B cell (primary cell): ENCODE data around the gene MRTO4. TPM values are rescaled to one million over a fixed set of nuclear protein-coding genes. Genes with fewer than 3 reads are reported as not detected.

Source experiments
- ATAC-seq: fragments of 200-7000 bp; cut with Tn5 transposase; one replicate; pipeline ENCODE4 v1.10.0; 2021; ENCODE audit warnings: low read depth, mild to moderate bottlenecking, moderate number of reproducible peaks, moderate library complexity
- CTCF ChIA-PET: fragments of 350-600 bp; sonication (Branson Sonifier 250); formaldehyde crosslinking; loops from one replicate; lab custom pipeline; 2021; ENCODE audit warnings: antibody characterized with exemption, inconsistent platforms; lab: Charles Lee
- POLR2A ChIA-PET: fragments of 350-600 bp; sonication (Branson Sonifier 250); formaldehyde crosslinking; loops from one replicate; lab custom pipeline; 2021; ENCODE audit warnings: antibody characterized with exemption; lab: Charles Lee
- DNase-seq: peaks from one replicate; pipeline ENCODE4 v3.0.0; 2013
- H2AFZ ChIP-seq: 2 replicates; pipeline ENCODE4 v1.6.1; 2012; ENCODE audit warnings: mild to moderate bottlenecking, low read depth, low read length; ENCODE audit not compliant: insufficient read depth, poor library complexity, severe bottlenecking
- H3K27ac ChIP-seq, 2 donors: 1 replicate in 1 of 2; 2 replicates in 1 of 2; pipeline ENCODE4 v1.5.1; 2012 to 2013; ENCODE audit warnings: low read length in 2 of 2, mild to moderate bottlenecking in 2 of 2, moderate library complexity in 1 of 2
- H3K27me3 ChIP-seq, 4 experiments: fragments of 200-600 bp in 1 of 4; sonication (generic) in 1 of 4; replicated peaks in 1 of 4; 1 replicate in 2 of 4; 2 replicates in 2 of 4; pipeline versions ENCODE4 v1.6.1 to v1.7.0; 2013 to 2016; ENCODE audit warnings: low read length in 3 of 4, mild to moderate bottlenecking in 2 of 4, mixed read lengths in 1 of 4, moderate library complexity in 1 of 4; ENCODE audit not compliant: insufficient read depth in 4 of 4, control insufficient read depth in 3 of 4; ENCODE audit errors: control extremely low read depth in 1 of 4
- H3K36me3 ChIP-seq, 2 experiments: replicated peaks in 1 of 2; 1 replicate in 1 of 2; 2 replicates in 1 of 2; pipeline versions ENCODE4 v1.6.1 to v1.7.1; 2013; ENCODE audit warnings: low read length in 1 of 2; ENCODE audit not compliant: insufficient read depth in 2 of 2, control insufficient read depth in 1 of 2; ENCODE audit errors: control extremely low read depth in 1 of 2, extremely low read depth in 1 of 2
- H3K4me1 ChIP-seq, 2 donors: fragments of 200-600 bp in 1 of 2; sonication (generic) in 1 of 2; 1 replicate in 1 of 2; 2 replicates in 1 of 2; pipeline versions ENCODE4 v1.5.1 to v1.6.1; 2013 to 2017; ENCODE audit warnings: low read length in 2 of 2; ENCODE audit not compliant: control insufficient read depth in 2 of 2, insufficient read depth in 2 of 2
- H3K4me2 ChIP-seq: replicated peaks from 2 replicates; pipeline ENCODE3; 2012; ENCODE audit warnings: mild to moderate bottlenecking, low read depth, low read length; ENCODE audit not compliant: poor library complexity, severe bottlenecking
- H3K4me3 ChIP-seq, 5 experiments: fragments of 200-600 bp in 1 of 5; sonication (generic) in 1 of 5; 1 replicate in 3 of 5; 2 replicates in 2 of 5; pipeline versions ENCODE4 v1.5.1 to v1.7.0; 2011 to 2016; ENCODE audit warnings: low read length in 4 of 5, mild to moderate bottlenecking in 4 of 5, low read depth in 2 of 5, control low read depth in 1 of 5, moderate library complexity in 1 of 5; ENCODE audit not compliant: insufficient read depth in 1 of 5; ENCODE audit errors: control extremely low read depth in 1 of 5, extremely low read depth in 1 of 5
- H3K79me2 ChIP-seq: fragments of 200-600 bp; sonication (generic); one replicate; pipeline ENCODE4 v1.6.0; 2016; ENCODE audit warnings: low read length; ENCODE audit not compliant: control insufficient read depth, insufficient read depth
- H3K9ac ChIP-seq: fragments of 200-600 bp; sonication (generic); 2 replicates; pipeline ENCODE4 v1.6.1; 2017; ENCODE audit warnings: mild to moderate bottlenecking, low read length, moderate library complexity
- H3K9me3 ChIP-seq, 3 donors: one replicate each; pipeline versions ENCODE4 v1.6.1 to v1.7.1; 2013; ENCODE audit warnings: low read length in 2 of 3; ENCODE audit not compliant: control insufficient read depth in 2 of 3, insufficient read depth in 1 of 3; ENCODE audit errors: control extremely low read depth in 1 of 3
- H4K20me1 ChIP-seq: 2 replicates; pipeline ENCODE4 v1.6.0; 2012; ENCODE audit warnings: mild to moderate bottlenecking, low read length; ENCODE audit not compliant: insufficient read depth, control insufficient read depth, poor library complexity, severe bottlenecking
- H3K27ac Mint-ChIP-seq: one replicate; pipeline ENCODE4 v1.8.0; 2021; ENCODE audit warnings: mixed read lengths
- H3K27me3 Mint-ChIP-seq: one replicate; pipeline ENCODE4 v1.8.0; 2021; ENCODE audit warnings: mixed read lengths
- H3K4me1 Mint-ChIP-seq: one replicate; pipeline ENCODE4 v1.8.0; 2021; ENCODE audit warnings: mixed read lengths
- H3K4me3 Mint-ChIP-seq: one replicate; pipeline ENCODE4 v1.8.0; 2021; ENCODE audit warnings: mixed read lengths
- H3K9me3 Mint-ChIP-seq: one replicate; pipeline ENCODE4 v1.8.0; 2022; ENCODE audit warnings: mixed read lengths; ENCODE audit not compliant: insufficient read depth
- CTCF ChIP-seq: fragments of 200-600 bp; IDR thresholded peaks from one replicate; pipeline ENCODE4 v1.8.0; 2022; ENCODE audit warnings: antibody characterized with exemption, mild to moderate bottlenecking
- EZH2 ChIP-seq: IDR thresholded peaks from 2 replicates; pipeline ENCODE4 v1.6.1; 2012; ENCODE audit warnings: borderline replicate concordance, low read depth, mild to moderate bottlenecking, moderate library complexity, low read length; ENCODE audit not compliant: insufficient read depth, poor library complexity, severe bottlenecking
- WGBS: methylation state at CpG from one replicate; pipeline ENCODE4 v1.1.5; 2013; ENCODE audit warnings: missing lambda C conversion rate; ENCODE audit not compliant: insufficient coverage; 5-methylcytosine and 5-hydroxymethylcytosine counted together
- intact Hi-C: fragments of 100-400 bp; cut with micrococcal nuclease; formaldehyde crosslinking; loops from one replicate; pipeline ENCODE4 v1.10.0; 2022
- polyA plus RNA-seq: library from polyadenylated mRNA; depleted of rRNA; stranded (reverse); fragments of >200 nt; gene quantifications from 2 replicates; pipeline ENCODE4 v1.2.3, GENCODE V29; 2012
- total RNA-seq, 2 donors: library from RNA; stranded (reverse); fragments of 120-200 nt in 1 of 2; gene quantifications; 1 replicate in 1 of 2; 2 replicates in 1 of 2; pipeline versions ENCODE4 v1.2.3 to v1.2.4, GENCODE V29; 2013 to 2022

MRTO4 gene
- total and polyA plus RNA-seq, 2 donors (not counting 1 experiment from before 2014, with no cell fraction given) = 10.6 to 28.1 TPM

DNA sequence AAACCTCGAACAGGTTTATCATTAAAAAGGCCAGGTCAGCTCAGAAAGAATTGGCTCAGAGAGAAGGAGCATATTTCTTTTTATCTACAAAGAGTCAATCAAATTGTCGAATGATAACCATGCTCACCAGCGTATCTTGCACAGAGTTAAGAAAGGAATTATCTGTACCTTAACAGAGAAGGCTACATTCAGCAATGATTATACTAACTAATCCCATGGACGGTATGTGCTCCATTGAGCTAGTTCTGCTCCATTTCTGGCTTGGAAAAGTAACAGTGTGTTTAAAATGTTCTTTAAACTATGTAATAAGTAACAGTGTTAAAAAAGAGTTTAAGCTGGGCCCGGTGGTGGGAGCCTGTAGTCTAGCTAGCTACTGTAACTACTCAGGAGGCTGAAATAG, 45.8 kb upstream of the MRTO4 start:
- Histone ChIP-seq H3K36me3 (peaks cover 0 to 17% of the 10 kb centered on the region in 2 experiments), H3K9ac (no peak overlapping the region), H3K79me2 (peaks cover 95% of the 10 kb centered on the region), H4K20me1 (peaks cover 79% of the 10 kb centered on the region), H3K4me3 (no peak overlapping the region), H2AFZ (no peak overlapping the region), H3K27ac (no peak overlapping the region), H3K9me3 (no peaks in the 10 kb centered on the region), H3K4me1 (peaks cover 21 to 29% of the 10 kb centered on the region in 2 donors), H3K4me2 (no peak overlapping the region), H3K27me3 (no peaks in the 10 kb centered on the region)
- Mint-ChIP-seq H3K4me3 (no peak overlapping the region), H3K4me1 (peaks cover 60% of the 10 kb centered on the region), H3K27ac (no peak overlapping the region), H3K27me3 (no peaks in the 10 kb centered on the region), H3K9me3 (no peaks in the 10 kb centered on the region)
- ChIA-PET POLR2A (no interaction called here), CTCF (no interaction called here)
- no peak for DNase-seq
- intact Hi-C loops = no loop called here
- ATAC-seq = no peak
- 80% methylated on average over 1 of the region's 5 CpGs for WGBS
- TF ChIP-seq CTCF = no peak
- TF ChIP-seq EZH2 = no peak

DNA sequence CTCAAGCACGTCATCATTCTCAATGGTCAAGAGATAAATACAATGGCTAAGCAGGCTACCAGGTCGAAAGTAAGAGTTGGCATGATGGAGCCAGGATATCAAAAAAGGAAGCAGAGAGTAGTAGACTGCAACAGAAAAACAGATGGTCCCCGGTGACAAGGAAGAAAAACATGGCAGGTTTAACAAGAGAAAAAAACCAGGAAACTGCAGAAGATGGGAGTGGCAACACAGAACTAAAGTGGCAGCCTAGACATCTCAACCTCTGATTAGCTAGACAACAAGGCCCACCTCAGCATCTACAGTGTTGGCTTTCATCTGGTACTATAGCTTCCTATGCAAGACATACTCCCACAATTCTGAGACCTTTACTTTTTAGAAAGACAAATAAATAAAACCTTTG, 44.7 kb upstream of the MRTO4 start:
- no peak overlapping the region for H3K4me2 ChIP-seq
- H3K4me3 Mint-ChIP-seq = no peak overlapping the region

More for the DNA sequence above, 44.7 kb upstream of the MRTO4 start:
- intact Hi-C loops = no loop called here
- H3K27ac Mint-ChIP-seq = peak overlapping the region; percentile 2
- H3K27me3 Mint-ChIP-seq = no peaks in the 10 kb centered on the region
- no peaks in the 10 kb centered on the region for H3K27me3 ChIP-seq
- H3K4me1 ChIP-seq = peaks cover 29 to 37% of the 10 kb centered on the region in 2 donors
- H4K20me1 ChIP-seq = peaks cover 68% of the 10 kb centered on the region
- DNase-seq (no peak), ATAC-seq (no peak)
- ChIA-PET CTCF (no interaction called here), POLR2A (interaction anchor here (0.6 kb wide), 1 partner anchor 594 kb away, joined by 8 read pairs; no protein-coding TSS in a partner anchor)
- peaks cover 94% of the 10 kb centered on the region for H3K79me2 ChIP-seq
- no peaks in the 10 kb centered on the region for H3K9me3 ChIP-seq
- H3K36me3 ChIP-seq = peaks cover 0 to 10% of the 10 kb centered on the region in 2 experiments
- H3K9ac ChIP-seq = no peak overlapping the region
- no peak overlapping the region for H2AFZ ChIP-seq
- no peak overlapping the region for H3K27ac ChIP-seq
- peaks cover 71% of the 10 kb centered on the region for H3K4me1 Mint-ChIP-seq
- H3K4me3 ChIP-seq = no peak overlapping the region
- TF ChIP-seq CTCF (no peak), EZH2 (no peak)
- 40% methylated on average over 3 of the region's 3 CpGs for WGBS
- H3K9me3 Mint-ChIP-seq = no peaks in the 10 kb centered on the region
